Left lung (tissue), 10 donors: ENCODE data around the gene PPP2R2C. TPM values are rescaled to one million over a fixed set of nuclear protein-coding genes. Genes with fewer than 3 reads are reported as not detected.

Experiments used
- ATAC-seq: fragments of 200-7000 bp; cut with Tn5 transposase; one replicate; pipeline ENCODE4 v1.9.1; 2020; ENCODE audit warnings: moderate library complexity
- DNase-seq, 4 donors: peaks; one replicate each; pipeline ENCODE4 v3.0.0-alpha.2; 2013 to 2020
- H3K27ac ChIP-seq, 2 donors: fragments of 200-600 bp; sonication (generic) in 1 of 2; one replicate each; pipeline versions ENCODE4 v1.5.0 to v1.8.0; 2020 to 2021
- H3K27me3 ChIP-seq, 2 donors: fragments of 200-600 bp; sonication (generic) in 1 of 2; one replicate each; pipeline versions ENCODE4 v1.5.0 to v1.8.0; 2020 to 2021
- H3K36me3 ChIP-seq, 2 donors: fragments of 200-600 bp; sonication (generic) in 1 of 2; one replicate each; pipeline versions ENCODE4 v1.5.0 to v1.8.0; 2020 to 2021
- H3K4me1 ChIP-seq, 2 donors: fragments of 200-600 bp; one replicate each; pipeline ENCODE4 v1.8.0; 2021
- H3K4me3 ChIP-seq, 2 donors: fragments of 200-600 bp; sonication (generic) in 1 of 2; one replicate each; pipeline versions ENCODE4 v1.5.0 to v1.8.0; 2020 to 2021; ENCODE audit warnings: mild to moderate bottlenecking in 1 of 2
- H3K9me3 ChIP-seq, 2 donors: fragments of 200-600 bp; sonication (generic) in 1 of 2; one replicate each; pipeline versions ENCODE4 v1.5.0 to v1.8.0; 2020 to 2021
- CTCF ChIP-seq, 2 donors: fragments of 200-600 bp; sonication (generic) in 1 of 2; IDR thresholded peaks; one replicate each; pipeline versions ENCODE4 v1.5.0 to v1.8.0; 2021; ENCODE audit warnings: antibody characterized with exemption in 2 of 2
- intact Hi-C, 2 donors: fragments of 100-400 bp; cut with DNase I; formaldehyde crosslinking; loops; one replicate each; pipeline versions ENCODE4 v1.11.2 to v1.14.2; 2022
- polyA plus RNA-seq, 6 donors: library from polyadenylated mRNA; unstranded; fragments of 120-200 nt; gene quantifications; one replicate each; pipeline ENCODE4 v1.2.1, GENCODE V29; 2013; ENCODE audit not compliant: insufficient read length in 6 of 6
- total RNA-seq, 2 donors: library from RNA; stranded (reverse); fragmentation: NEBNext Ultra II Directional; extraction: Animal tissue kit (Norgen Biotek cat#: 25700); gene quantifications; one replicate each; pipeline ENCODE4 v1.2.1, GENCODE V29; 2021
- donor health status: DM: no; HTN: yes; CAD: no.
- donor health status: DM: no; HTN: no; CAD: no.

PPP2R2C gene
- total and polyA plus RNA-seq, 8 donors: 0.29 to 0.50 (median 0.43) TPM; not detected in 1

- H3K27me3 ChIP-seq: peaks cover 17 to 86% of the 10 kb centered on the region in 2 donors
- H3K36me3 ChIP-seq: no peaks in the 10 kb centered on the region
- ATAC-seq (no peak), DNase-seq (no peak)
- H3K27ac ChIP-seq: no peak overlapping the region
- intact Hi-C loops: no loop called here
- H3K4me1 ChIP-seq: peaks cover 0 to 8% of the 10 kb centered on the region in 2 donors
- no peak for TF ChIP-seq CTCF (IDR thresholded peaks at IDR 0.05)
- no peak overlapping the region for H3K4me3 ChIP-seq
- no peaks in the 10 kb centered on the region for H3K9me3 ChIP-seq
These were observed 6.5 kb downstream of the PPP2R2C start for GRCh38 chr4:6465955-6466354.

- H3K27ac ChIP-seq: no peak overlapping the region
- no peaks in the 10 kb centered on the region for H3K4me1 ChIP-seq
- H3K9me3 ChIP-seq: no peaks in the 10 kb centered on the region
- H3K27me3 ChIP-seq: peaks cover 7 to 83% of the 10 kb centered on the region in 2 donors
- no peak for TF ChIP-seq CTCF (IDR thresholded peaks at IDR 0.05)
- DNase-seq: no peak
- no peak for ATAC-seq
- no peak overlapping the region for H3K4me3 ChIP-seq
- intact Hi-C loops: no loop called here
- H3K36me3 ChIP-seq: no peaks in the 10 kb centered on the region
These were observed 7.4 kb downstream of the PPP2R2C start for GRCh38 chr4:6464842-6465588.

GRCh38 chr4:6463311-6464289 is 8.8 kb downstream of the PPP2R2C start:
- intact Hi-C loops: no loop called here
- H3K4me1 ChIP-seq: no peaks in the 10 kb centered on the region
- ATAC-seq (no peak), DNase-seq (no peak)
- H3K9me3 ChIP-seq: peaks cover 0 to 5% of the 10 kb centered on the region in 2 donors
- peaks cover 0 to 81% of the 10 kb centered on the region in 2 donors for H3K27me3 ChIP-seq
- H3K36me3 ChIP-seq: no peaks in the 10 kb centered on the region
- H3K27ac ChIP-seq: no peak overlapping the region
- no peak for TF ChIP-seq CTCF (IDR thresholded peaks at IDR 0.05)
- H3K4me3 ChIP-seq: no peak overlapping the region

GRCh38 chr4:6461301-6462165 is 10.9 kb downstream of the PPP2R2C start:
- no peak overlapping the region for H3K4me3 ChIP-seq
- ATAC-seq: no peak
- TF ChIP-seq CTCF (IDR thresholded peaks at IDR 0.05): no peak
- H3K9me3 ChIP-seq: peaks cover 0 to 5% of the 10 kb centered on the region in 2 donors
- intact Hi-C loops: no loop called here
- no peak overlapping the region for H3K27ac ChIP-seq
- H3K4me1 ChIP-seq: no peaks in the 10 kb centered on the region
- peaks cover 0 to 72% of the 10 kb centered on the region in 2 donors for H3K27me3 ChIP-seq
- no peaks in the 10 kb centered on the region for H3K36me3 ChIP-seq
- DNase-seq: no peak
